ENCODE results near the gene IDUA.

IDUA gene

DNA sequence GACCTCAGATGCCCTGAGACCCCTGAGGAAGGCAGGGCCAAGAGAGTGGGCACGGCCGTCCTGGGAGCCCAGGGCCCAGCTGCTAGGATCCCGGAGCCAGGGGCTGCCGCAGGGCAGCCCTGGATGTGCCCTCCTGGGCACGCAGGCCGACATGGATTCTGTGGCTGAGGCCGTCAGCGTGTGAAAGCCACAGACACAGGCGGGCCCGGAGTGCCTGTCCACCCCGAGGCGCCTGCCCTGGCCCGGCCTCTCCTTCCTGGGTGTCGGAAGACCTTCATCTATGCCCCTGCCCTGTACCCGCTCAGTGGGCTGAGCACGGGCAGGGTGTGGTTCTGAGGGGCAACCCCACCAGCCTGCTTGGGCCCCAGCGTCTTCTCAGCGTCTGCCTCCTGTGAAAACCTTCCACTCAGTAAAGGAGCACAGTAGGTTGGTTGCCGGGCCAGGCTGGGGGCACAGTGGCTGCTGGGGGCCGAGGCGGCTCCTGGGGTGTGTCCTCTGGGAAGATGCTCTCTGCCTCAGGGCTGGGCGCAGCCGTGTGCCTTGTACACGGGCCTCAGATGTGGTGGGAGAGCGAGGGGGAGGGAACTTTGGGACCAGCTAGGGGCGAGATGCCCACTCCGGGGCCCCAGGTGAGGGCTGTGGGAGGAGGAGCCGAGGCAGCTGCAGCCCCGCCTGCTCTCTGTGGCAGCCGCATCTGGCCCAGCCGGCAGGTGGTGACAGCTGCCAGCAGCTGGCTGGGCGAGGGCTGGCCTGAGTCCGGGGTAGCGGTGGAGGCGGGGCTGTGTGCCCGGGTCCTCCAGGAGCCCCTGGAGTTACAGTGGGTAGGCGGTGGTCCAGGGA is 45.3 kb downstream of the IDUA start:
- no peak for DNase-seq (ENCODE audit: low read depth)

DNA sequence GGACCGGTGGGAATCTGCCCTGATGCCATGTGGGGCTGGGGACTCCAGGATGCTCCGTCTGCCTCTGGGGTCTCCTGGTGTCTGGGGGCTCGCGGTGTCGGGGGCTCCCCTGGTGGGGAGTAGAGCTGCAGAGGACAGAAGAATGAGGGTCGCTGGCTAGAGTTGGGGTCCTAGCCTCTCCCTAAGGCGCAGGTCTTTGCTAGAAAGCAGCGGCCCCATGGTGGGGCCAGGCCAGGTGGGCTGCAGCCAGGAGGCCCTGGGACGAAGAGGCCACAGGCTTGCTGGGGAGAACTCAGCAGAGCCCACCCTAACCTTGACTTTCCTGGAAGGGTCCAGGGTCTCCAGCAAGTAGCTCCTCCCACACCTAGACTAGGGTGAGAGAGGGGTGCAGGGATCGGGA is 46.0 kb downstream of the IDUA start:
- DNase-seq (ENCODE audit: low read depth), result no peak

DNA sequence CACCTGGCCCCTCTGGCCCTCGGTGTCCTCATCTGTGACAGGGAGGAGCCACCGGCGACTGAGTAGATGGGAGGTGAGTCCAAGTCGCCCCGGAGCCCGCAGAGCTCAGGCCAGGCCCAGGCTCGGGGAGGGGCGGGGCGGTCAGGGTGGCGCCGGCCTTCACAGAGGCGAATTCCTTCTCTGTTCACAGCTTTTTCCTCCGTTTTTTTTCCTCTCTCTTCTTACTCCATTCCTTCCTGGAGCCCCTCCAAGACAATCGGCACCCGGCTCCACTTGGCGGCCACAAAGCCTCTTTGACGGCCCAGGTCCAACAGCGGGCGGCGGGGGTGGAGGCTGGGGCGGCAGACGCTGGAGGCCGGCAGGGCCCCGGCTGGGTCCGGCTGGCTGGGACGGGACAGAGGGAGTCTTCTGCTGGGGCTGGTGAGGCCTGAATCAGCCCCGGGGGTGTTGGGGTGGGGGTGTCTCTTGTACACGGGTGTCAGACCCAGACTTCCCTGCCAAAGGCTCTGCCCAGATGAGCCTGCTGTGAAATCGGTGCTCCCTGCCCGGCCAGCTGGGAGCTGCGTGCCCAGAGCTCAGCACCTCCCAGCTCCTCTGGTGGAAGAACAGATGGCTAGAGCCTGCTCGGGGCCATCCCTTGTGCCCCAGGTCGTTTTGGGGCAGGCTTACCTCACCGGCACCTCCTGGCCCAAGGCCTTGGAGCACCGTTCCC is 47.2 kb downstream of the IDUA start:
- no peak for DNase-seq (ENCODE audit: low read depth)

DNA sequence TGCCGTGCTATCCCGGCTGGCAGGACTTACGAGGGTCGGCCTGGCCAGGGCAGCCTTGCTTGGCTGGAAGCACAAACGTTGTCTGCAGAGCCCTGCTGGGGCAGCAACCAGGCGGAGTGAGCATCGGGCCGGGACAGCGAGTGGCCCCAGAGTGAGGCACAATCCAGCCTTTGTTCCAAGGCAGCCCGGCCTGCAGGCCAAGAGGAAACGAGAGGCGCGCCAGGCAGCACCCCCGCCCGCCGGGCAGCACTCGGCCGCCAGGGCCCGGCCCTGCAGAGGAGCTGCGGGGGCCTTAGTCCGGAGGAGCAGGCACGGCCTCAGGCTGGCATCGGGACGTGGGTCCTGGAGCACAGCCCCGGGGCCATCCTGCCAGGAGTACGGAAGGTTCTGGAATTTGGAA is 48.7 kb downstream of the IDUA start:
- no peak for DNase-seq (ENCODE audit: low read depth)

DNA sequence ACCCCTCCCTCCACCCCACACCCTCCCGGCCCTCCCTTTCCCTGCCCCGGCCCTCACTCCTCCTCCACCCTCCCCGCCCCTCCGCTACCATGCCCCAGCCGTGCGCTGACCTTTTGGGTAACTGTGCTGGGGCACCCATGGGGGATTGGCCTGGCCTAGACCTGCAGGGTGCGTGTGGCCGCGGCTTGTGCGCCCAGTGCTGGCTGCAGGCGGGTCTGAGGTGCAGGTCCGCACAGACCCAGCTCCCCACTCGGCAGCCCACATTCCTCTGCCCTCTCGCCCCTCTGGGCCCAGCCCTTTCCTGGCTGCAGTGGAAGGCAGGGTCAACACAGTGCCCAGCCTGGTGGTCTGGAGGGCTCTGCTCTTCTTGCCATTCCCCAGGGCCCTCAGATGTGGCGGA is 49.3 kb downstream of the IDUA start:
- no peak for DNase-seq (ENCODE audit: low read depth)

DNA sequence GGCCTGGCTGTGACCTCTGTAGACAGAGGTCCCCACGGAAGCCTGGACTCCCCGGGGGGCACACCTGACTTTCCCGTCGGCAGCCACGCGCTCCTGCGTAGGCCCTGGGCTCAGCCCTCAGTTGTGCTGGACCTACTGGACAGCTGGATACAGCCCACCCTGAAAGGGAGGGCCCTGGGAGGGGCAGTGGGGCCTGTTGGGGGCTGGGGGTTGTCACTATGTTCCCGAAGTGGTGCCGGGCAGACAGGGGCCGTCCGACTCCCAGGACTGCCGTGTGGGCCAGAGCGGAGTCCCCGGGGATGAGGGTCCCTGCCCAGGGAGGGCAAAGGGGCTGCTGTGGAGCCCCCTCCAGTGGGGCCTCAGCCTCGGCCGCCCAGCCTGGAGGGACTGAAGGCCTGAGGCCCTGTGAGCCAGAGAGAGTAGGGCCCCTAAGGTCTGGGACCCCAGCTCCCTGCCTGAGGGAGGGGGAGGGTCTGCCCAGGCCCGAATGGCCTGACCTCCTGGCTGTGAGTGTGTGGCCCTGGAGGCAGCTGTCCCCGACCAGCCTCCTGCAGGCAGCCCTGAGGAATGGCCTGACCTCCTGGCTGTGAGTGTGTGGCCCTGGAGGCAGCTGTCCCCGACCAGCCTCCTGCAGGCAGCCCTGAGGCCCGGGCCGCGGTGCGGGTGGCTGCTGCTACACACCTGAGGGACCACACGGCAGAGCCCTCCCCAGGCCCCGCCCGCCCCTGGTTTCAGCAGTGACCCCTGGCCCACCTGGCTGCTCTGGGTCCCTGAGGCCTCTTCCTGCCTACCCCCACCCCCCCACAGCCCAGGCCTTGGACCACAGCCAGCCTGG is 50.3 kb downstream of the IDUA start:
- DNase-seq (ENCODE audit: low read depth), result no peak

DNA sequence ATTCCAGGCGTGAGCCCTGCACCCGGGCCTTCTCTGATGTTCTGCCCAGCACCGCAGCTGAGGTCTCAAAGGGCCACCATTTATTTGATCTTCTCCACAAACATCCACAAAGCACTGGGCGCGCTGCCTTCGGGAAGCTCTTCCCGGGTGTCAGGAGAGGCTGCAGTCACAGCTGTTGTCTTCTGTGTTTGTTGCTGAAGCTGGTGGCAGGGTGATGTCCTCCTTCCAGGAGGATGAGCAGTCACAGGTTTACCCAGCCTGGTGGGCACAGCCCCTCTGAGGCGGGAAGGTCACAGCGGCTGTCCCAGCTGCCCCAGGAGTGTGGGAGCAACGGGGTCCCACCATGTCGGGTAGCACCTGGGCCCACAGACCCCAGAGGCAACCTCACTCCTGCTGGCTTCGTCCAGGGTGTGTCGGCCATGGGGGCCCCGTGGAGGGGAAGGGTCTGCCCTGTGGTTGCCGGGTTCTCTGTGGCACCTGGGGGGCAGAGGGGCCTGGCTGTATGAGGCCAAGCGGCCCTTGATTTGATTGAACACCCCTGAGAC is 52.2 kb downstream of the IDUA start:
- no peak for DNase-seq (ENCODE audit: low read depth)

DNA sequence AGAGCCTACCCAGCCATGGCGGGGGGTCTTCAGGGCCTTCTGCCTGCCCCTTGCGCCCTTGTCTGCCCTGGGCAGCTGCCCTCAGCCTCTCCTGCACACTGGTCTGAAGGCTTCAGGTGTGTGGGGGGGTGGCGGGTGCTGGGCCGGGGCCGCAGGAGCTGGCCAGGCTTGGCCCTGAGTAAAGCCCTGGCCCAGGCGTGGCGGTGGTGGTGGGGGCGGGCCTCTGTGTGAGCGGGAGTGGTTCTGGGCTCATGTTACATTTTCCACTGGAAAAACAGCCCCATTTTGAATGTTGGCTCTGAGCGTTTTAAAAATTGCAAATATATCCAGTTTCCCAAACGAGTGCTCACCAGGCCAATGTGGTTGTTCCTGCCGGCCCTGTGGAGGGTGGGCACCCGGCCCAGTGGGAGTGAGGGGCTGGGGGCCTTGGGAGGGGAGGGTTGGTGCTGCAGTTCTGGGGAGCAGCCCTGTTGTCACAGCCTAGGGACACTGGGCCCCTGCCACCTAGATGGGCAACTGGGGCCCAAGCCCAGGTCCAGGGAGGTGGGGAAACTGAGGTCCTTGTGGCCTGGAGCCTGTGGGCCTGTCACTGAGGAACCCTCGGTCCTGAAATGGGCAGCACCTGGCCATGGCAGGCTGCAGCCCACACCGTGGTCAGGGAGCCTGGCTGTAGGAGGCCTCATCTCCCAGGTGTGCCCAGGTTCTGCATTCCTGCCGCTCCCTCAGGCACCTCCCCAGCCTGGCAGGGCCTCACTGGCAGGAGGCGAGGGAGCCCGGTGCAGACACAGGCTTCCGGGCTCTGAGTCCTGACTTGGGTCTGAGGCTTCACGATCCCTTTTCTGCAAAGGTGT is 52.9 kb downstream of the IDUA start:
- DNase-seq (ENCODE audit: low read depth), result no peak

DNA sequence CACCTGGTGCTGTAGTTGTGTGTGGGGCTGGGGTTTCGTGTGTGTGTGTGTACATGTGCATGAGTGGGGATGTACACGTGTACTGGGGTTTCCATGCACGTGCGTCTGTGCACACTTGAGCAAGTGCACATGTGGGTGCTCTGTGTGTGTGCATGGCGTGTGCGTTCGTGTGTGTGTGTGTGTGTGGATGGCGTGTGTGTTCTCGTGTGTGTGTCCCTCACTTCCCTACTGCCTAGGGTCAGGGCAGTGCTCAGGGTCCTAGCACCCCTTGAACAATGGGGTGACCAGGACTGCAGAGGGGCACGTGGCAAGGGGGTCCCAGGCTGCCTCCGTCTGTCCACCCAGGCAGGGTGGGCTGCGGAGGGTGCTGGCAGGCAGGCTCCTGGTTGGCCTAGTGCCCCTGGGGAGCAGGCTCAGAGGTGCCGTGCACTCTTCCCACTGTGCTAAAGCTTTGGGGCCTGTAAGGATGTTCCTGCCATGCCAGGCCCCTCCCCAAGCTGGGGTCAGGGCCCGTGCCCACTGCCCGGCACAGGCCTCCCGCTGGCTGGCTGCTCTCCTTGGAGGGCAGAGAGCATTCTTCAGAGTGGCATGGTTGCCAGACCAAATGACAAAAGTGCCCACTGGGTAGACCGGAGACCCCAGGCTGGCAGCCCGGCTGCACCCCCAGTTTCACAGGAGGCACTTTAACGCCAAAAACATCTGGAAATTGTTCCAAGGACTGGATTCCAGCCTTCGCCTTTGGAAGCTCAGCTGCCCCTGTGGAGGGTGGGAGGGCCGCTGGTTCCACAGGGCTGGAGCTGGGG is 53.7 kb downstream of the IDUA start:
- no peak for DNase-seq (ENCODE audit: low read depth)

DNA sequence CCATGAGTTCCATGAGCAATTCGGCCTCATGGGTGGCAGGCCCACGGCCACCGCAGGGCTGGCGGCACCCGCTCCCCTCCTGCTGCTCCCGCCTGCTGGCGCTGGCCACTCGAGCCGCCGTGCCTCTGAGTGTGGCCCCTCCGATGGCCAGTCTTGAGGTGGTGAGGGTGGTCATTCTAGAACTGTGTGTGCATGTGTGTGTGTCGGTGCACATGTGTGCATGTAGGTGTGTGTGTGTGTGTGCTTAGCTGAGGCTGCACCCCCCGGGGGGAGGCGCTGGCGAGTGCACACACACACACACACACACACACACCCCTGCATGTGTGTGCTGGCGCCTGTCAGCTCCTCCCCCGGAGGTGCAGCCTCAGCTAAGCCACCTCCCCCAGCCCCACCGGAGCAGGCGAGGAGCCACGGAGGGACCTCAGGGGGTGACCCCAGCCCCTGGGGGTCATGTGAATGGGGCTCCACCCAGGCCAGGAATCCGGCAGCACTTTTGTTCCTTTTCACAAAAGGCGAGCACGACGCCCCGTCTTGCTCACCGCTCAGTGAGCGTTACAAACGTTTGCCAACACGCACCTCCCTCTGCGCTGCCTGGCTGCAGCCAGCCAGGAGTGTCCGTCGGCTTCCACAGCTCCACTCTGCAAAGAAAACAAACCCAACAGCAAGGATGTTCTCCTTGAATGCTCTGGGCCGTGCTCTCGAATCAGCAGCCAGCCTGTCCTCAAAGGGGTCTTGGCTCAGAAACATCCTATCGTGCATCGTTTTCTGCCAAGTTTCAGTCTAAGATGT is 54.5 kb downstream of the IDUA start:
- peak; percentile 34 for DNase-seq (ENCODE audit: low read depth)

DNA sequence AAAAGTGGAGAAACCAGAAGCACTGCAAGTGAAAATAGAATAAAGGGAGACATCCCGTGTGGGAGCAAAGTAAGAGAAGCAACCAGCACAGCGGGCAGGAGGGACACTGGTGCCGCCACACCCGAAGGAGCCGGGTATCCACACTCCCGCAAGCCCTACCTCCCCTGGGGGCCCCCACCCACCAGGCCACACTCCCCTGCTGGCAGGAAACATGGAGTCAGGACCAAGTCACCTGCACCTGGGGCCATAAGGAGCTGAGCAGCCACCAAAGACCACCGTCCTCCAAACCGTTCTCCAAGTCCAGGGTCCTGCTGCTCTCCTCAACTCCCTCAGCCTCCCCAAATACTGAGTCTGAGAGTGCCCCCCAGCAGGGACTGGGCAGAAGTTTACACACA is 55.1 kb downstream of the IDUA start:
- DNase-seq (ENCODE audit: low read depth), result no peak

DNA sequence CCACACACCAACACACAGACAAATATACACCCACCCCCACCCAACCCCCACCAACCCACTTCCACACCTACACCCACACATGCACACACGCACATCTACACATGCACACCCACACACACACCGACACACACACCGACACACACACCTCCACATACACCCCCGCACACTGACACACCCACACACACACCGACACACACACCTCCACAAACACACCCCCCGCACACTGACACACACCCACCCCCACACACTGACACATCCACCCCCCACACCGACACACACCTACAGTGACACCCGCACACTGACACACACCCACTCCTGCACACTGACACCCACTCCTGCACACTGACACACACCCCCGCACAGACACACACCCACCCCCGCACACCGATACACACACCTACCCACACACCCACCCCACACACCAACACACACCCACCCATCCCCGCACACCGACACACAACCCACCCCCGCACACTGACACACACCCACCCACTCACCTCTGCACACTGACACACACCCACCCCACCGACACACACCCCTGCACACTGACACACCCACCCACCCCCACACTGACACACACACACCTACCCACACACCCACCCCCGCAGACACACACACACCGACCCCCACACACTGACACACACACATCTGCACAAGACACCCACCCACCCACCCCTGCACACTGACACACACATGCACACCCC is 55.7 kb downstream of the IDUA start:
- no peak for DNase-seq (ENCODE audit: low read depth)

DNA sequence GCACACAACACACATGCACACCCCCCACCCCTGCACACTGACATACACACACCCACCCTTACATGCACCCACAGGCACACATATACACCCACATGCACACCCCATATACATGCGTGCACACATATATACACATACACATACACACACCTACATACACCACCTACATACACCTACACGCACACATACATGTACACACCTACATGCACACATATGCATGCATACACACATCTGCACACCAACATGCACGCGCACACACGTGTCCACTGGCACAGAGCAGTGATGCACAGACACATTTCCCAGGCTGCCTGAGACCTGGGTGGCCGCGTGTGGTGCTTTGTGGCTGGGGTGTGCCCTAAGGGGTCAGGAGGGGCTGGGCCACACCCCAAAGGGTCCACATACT is 56.3 kb downstream of the IDUA start:
- no peak for DNase-seq (ENCODE audit: low read depth)

DNA sequence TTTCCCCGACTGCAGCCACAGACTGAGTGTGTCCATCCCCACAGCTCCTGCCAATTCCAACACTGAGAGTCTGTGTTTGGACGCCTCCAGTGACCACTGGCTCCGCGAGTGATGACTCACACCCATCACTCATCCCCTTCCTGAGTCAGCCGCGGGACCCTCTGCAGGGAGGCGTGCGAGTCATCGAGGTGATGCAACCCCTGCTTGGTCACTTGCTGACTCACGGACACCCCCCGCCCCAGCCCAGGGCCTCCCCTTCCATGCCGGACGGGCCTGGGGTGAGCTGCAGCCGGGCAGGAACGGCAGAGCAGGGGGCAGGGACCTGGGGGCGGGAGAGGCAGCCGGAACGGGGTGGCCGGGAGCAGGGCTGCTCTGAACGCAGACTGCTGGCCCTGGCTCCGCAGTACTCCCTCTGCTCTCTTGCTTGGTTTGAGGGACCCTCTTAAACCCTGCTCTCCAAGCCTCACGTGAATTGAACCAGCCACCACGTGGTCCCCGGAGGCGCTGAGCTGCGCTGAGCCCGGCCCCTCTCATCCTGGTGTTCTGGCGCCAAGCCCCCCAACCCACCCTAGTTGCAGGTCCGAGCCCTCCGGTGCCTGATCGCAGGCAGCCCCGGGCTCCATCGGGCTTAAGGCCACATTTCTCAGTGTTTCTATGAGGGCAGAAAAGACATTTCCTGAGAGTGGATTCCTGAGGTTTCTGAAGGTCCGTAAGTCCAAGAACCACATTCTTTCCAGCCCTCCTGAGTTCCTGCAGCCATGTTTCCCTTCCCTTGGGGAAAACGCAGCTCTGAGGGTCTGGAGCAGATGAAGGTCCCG is 57.0 kb downstream of the IDUA start:
- DNase-seq (ENCODE audit: low read depth), result peak; percentile 99

DNA sequence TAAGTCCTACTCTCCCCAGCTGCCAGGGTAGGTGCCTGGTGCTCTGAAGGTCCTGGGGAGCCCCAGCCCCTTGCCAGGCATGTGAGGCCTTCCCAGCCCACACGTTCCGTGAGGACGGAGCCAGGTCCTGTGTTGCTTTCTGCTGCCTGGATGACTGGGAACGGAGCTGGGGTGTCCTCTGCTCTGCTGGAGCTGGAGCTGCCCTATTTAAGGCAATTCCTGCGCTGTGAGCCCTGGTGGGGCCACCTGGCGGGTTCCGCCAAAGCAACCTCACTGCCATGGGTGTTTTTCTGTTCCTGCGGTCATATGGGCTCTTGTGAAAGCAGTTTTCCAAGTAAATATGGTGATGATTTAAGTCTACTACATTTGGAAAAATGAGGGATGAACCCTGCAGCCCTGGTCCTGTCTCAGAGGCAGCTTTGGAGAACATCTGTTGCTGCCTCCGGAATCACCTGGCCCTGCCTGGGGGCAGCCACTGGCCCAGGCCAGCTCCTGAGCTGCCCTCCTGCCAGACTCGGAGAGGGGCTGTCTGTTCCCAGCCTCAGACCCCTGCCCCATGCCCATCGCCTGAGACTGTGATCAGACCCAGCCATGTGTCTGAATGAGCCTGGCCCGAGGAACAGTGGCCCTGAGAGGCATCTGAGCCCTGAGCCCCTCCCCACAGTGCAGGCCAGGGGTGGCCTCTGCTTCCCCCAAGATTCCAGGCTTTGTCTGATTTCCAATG is 57.8 kb downstream of the IDUA start:
- no peak for DNase-seq (ENCODE audit: low read depth)

DNA sequence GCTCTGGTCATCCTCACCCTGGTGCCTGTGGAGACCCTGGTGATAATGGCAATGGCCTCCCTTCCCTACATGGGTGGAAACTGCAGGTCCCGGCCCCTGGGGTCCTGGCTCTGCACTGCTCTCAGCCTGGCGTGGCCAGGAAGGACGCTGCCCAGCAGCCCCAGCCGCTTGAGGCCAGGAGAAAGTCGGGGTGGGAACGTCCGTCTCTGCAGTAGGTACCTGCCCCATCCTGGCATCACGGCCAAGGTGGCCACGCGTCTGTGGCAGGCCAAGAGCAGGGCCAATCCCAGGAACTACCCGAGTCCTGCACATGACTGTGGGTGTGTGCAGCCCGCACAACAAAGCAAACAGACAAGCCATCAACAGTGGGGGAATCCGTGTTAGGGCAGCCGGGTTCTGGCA is 58.4 kb downstream of the IDUA start:
- DNase-seq (ENCODE audit: low read depth), result no peak

DNA sequence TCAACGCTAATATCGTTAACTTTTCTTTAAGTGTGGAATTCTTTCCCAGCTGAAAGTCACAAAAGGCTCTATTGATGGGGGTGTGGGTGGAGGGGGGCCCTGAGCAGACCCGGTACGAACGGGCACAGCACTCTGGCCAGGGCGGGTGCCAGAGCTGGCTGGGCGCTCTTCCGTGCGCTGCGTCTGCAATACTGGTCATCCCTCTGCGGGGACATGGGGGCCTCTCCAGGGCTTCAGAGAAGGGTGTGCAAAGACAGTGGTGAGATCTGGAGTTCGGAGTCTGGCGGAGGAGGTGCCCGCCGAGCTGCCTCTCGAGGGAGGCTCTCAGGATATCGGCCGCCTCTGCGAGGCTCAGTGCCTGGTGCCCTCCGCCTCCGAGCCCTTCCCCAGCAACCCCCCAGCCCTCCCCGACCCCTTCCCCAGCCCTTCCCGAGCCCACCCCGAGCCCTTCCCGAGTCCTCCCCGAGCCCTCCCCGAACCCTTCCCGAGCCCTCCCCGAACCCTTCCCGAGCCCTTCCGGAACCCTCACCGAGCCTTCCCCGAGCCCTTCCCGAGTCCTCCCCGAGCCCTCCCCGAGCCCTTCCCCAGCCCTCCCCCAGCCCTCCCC is 58.9 kb downstream of the IDUA start:
- DNase-seq (ENCODE audit: low read depth), result no peak
